Adrenal gland (tissue), 5 donors: ENCODE measurements around the gene TMEM250.

Experiments
- CTCF ChIP-seq, 6 experiments: fragments of 450-650 bp in 4 of 6; fragments of 200-600 bp in 2 of 6; sonication (generic) in 1 of 6; IDR thresholded peaks; 1 replicate in 5 of 6; 2 replicates in 1 of 6; pipeline versions ENCODE4 v1.5.1 to v1.8.0; 2016 to 2021; ENCODE audit warnings: antibody characterized with exemption in 6 of 6, mild to moderate bottlenecking in 2 of 6, moderate library complexity in 1 of 6
- POLR2A ChIP-seq, 2 donors: fragments of 450-650 bp; IDR thresholded peaks; one replicate each; pipeline ENCODE4 v1.6.1; 2017; ENCODE audit warnings: antibody characterized with exemption in 2 of 2, mild to moderate bottlenecking in 2 of 2, moderate library complexity in 1 of 2
- donor health status: DM: no; HTN: no; CAD: no.

GRCh38 chr9:136117291-136117915 lies 1.3 kb downstream of the TMEM250 start:
- TF ChIP-seq CTCF (IDR thresholded peaks at IDR 0.05) (no peak), POLR2A (IDR thresholded peaks at IDR 0.05) (no peak)
